ENCODE measurements around the gene NOX3. TPM values are rescaled to one million over a fixed set of nuclear protein-coding genes. Genes with fewer than 3 reads are reported as not detected.

The NOX3 gene
- total and polyA plus RNA-seq, 9 of the 15 experiments (the other 6 are each of a cell fraction or from before 2014, with no cell fraction given): not detected

DNA sequence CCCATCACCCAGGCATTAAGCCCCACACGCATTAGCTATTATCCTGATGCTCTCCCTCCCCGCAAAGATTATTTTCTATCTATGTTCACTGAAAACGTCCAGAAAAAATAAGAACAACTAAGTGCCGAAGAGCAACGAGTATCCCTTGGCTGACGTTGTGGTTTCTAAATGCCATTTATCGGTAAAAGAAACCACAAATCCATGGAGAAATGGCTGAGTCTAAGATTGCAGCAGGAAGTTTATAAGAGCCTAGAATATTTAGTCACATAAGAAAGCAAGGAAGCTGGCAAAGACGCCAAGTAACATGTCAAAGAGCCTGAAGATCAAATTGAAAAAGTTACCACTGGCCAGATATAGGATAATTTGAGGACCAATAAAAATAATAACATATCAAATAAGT is 18.1 kb upstream of the NOX3 start:
- no peaks in the 10 kb centered on the region for H3K9me1 ChIP-seq (ENCODE audit: control insufficient read depth, insufficient read depth, low read length)
- H3K27ac ChIP-seq (ENCODE audit: extremely low read depth, low read depth, low read length): no peak overlapping the region
- H3K4me1 ChIP-seq (replicated peaks in 1 of 2; ENCODE audit: control insufficient read depth in 2 of 2, insufficient read depth in 2 of 2, low read length in 2 of 2): no peaks in the 10 kb centered on the region
- TF ChIP-seq, protein P1, sequence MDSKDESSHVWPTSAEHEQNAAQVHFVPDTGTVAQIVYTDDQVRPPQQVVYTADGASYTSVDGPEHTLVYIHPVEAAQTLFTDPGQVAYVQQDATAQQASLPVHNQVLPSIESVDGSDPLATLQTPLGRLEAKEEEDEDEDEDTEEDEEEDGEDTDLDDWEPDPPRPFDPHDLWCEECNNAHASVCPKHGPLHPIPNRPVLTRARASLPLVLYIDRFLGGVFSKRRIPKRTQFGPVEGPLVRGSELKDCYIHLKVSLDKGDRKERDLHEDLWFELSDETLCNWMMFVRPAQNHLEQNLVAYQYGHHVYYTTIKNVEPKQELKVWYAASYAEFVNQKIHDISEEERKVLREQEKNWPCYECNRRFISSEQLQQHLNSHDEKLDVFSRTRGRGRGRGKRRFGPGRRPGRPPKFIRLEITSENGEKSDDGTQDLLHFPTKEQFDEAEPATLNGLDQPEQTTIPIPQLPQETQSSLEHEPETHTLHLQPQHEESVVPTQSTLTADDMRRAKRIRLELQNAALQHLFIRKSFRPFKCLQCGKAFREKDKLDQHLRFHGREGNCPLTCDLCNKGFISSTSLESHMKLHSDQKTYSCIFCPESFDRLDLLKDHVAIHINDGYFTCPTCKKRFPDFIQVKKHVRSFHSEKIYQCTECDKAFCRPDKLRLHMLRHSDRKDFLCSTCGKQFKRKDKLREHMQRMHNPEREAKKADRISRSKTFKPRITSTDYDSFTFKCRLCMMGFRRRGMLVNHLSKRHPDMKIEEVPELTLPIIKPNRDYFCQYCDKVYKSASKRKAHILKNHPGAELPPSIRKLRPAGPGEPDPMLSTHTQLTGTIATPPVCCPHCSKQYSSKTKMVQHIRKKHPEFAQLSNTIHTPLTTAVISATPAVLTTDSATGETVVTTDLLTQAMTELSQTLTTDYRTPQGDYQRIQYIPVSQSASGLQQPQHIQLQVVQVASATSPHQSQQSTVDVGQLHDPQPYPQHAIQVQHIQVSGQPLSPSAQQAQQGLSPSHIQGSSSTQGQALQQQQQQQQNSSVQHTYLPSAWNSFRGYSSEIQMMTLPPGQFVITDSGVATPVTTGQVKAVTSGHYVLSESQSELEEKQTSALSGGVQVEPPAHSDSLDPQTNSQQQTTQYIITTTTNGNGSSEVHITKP (IDR thresholded peaks at IDR 0.05; ENCODE audit: partially characterized antibody): no peak
- TF ChIP-seq C11orf30 (IDR thresholded peaks at IDR 0.05; ENCODE audit: low read depth) (no peak), HINFP (tag; conservative IDR thresholded peaks at IDR 0.05; ENCODE audit: low read depth) (no peak), SIN3B (IDR thresholded peaks at IDR 0.05; ENCODE audit: low read depth) (no peak), BRF1 (IDR thresholded peaks at IDR 0.05; ENCODE audit: borderline replicate concordance, extremely low read depth, insufficient read length) (no peak)
- TF ChIP-seq, protein P2, sequence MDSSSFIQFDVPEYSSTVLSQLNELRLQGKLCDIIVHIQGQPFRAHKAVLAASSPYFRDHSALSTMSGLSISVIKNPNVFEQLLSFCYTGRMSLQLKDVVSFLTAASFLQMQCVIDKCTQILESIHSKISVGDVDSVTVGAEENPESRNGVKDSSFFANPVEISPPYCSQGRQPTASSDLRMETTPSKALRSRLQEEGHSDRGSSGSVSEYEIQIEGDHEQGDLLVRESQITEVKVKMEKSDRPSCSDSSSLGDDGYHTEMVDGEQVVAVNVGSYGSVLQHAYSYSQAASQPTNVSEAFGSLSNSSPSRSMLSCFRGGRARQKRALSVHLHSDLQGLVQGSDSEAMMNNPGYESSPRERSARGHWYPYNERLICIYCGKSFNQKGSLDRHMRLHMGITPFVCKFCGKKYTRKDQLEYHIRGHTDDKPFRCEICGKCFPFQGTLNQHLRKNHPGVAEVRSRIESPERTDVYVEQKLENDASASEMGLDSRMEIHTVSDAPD (CRISPR knock-in tag; IDR thresholded peaks at IDR 0.05): no peak
- BruUV-seq (replicated peaks): no TSS peak
- no peak for DNase-seq (ENCODE audit: extremely low read depth in 1 of 4, low spot score in 3 of 4)
- intact Hi-C loops (cut with micrococcal nuclease) (no loop called here), in situ Hi-C loops (cut with MboI) (no loop called here)
- no peak for FAIRE-seq
- H3K4me3 ChIP-seq: no peak overlapping the region
- ChIA-PET CTCF (ENCODE audit: low intra/inter-chr PET ratio) (no interaction called here), POLR2A (no interaction called here)
- H4K20me1 ChIP-seq (replicated peaks; ENCODE audit: control insufficient read depth, insufficient read depth, low read length): no peaks in the 10 kb centered on the region
- no peaks in the 10 kb centered on the region for H3K27me3 ChIP-seq (ENCODE audit: control insufficient read depth in 2 of 2, insufficient read depth in 2 of 2, low read length in 2 of 2)
- no peaks in the 10 kb centered on the region for H3K36me3 ChIP-seq (ENCODE audit: control insufficient read depth, insufficient read depth, low read length)
- H3K9ac ChIP-seq (ENCODE audit: insufficient read depth in 1 of 2, low read depth in 2 of 2, low read length in 2 of 2): no peak overlapping the region
- H2AFZ ChIP-seq (ENCODE audit: low read depth, low read length): no peak overlapping the region
- H3K9me3 ChIP-seq (replicated peaks; ENCODE audit: control insufficient read depth, insufficient read depth, low read depth, low read length): no peaks in the 10 kb centered on the region
- ATAC-seq: no peak
- 0% methylated on average over 8 of the region's 8 CpGs for WGBS (ENCODE audit: insufficient coverage, low coverage, missing lambda C conversion rate)
- no peaks in the 10 kb centered on the region for H3K79me2 ChIP-seq (ENCODE audit: control insufficient read depth, insufficient read depth, low read length)
- H3K4me2 ChIP-seq (ENCODE audit: insufficient read depth, low read length): no peak overlapping the region

Measured in K562 (cell line).